HepG2 (cell line): ENCODE measurements around the gene CLK4. TPM values are rescaled to one million over a fixed set of nuclear protein-coding genes. Genes with fewer than 3 reads are reported as not detected.
A peak's percentile ranks its signal among the peaks of the same experiment; 100 is the strongest.

Experiments
- BORCS8-MEF2B ChIP-seq: sonication (generic); formaldehyde crosslinking; IDR thresholded peaks from 2 replicates; pipeline ENCODE4 v1.8.0; 2022; ENCODE audit warnings: mild to moderate bottlenecking, missing genetic modification reagents
- CHCHD3 ChIP-seq: sonication (generic); formaldehyde crosslinking; IDR thresholded peaks from 2 replicates; pipeline ENCODE4 v1.8.0; 2022; ENCODE audit warnings: mild to moderate bottlenecking, missing genetic modification reagents, moderate library complexity
- CREBL2 ChIP-seq: sonication (generic); formaldehyde crosslinking; IDR thresholded peaks from 2 replicates; pipeline ENCODE4 v1.8.1; 2023; ENCODE audit warnings: missing genetic modification reagents, mild to moderate bottlenecking, borderline replicate concordance
- DPF2 ChIP-seq: sonication (generic); formaldehyde crosslinking; IDR thresholded peaks from 2 replicates; pipeline ENCODE4 v1.4.0; 2020; ENCODE audit warnings: mild to moderate bottlenecking, low read depth, missing genetic modification reagents, borderline replicate concordance
- GABPB1 ChIP-seq: IDR thresholded peaks from 2 replicates; pipeline ENCODE4 v1.6.1; 2016; ENCODE audit warnings: mild to moderate bottlenecking, missing genetic modification reagents, moderate library complexity, missing compliant biosample characterization
- GMEB2 ChIP-seq: IDR thresholded peaks from 2 replicates; pipeline ENCODE4 v1.6.1; 2016; ENCODE audit warnings: missing biosample characterization, missing genetic modification reagents, low read depth
- IKZF5 ChIP-seq: IDR thresholded peaks from 2 replicates; pipeline ENCODE4 v1.6.1; 2018; ENCODE audit warnings: missing genetic modification reagents, mild to moderate bottlenecking, missing compliant biosample characterization
- JUND ChIP-seq: sonication (generic); formaldehyde crosslinking; IDR thresholded peaks from 2 replicates; pipeline ENCODE4 v1.8.0; 2022; ENCODE audit warnings: mild to moderate bottlenecking, missing genetic modification reagents
- PHF20 ChIP-seq: sonication (generic); formaldehyde crosslinking; IDR thresholded peaks from 2 replicates; pipeline ENCODE4 v1.5.0; 2020; ENCODE audit warnings: mild to moderate bottlenecking, missing genetic modification reagents
- POLR2AphosphoS5 ChIP-seq: IDR thresholded peaks from 2 replicates; pipeline ENCODE4 v1.6.1; 2012; ENCODE audit warnings: low read depth, low read length
- PPARG ChIP-seq: conservative IDR thresholded peaks from 2 replicates; pipeline ENCODE4 v1.6.1; 2016; ENCODE audit warnings: missing biosample characterization, missing genetic modification reagents
- RFXANK ChIP-seq: IDR thresholded peaks from 2 replicates; pipeline ENCODE4 v1.6.1; 2016
- SMAD3 ChIP-seq: sonication (generic); formaldehyde crosslinking; IDR thresholded peaks from 2 replicates; pipeline ENCODE4 v1.4.0; 2020; ENCODE audit warnings: missing genetic modification reagents
- SMAD9 ChIP-seq: sonication (generic); formaldehyde crosslinking; IDR thresholded peaks from 2 replicates; pipeline ENCODE4 v1.5.1; 2020; ENCODE audit warnings: mild to moderate bottlenecking, missing genetic modification reagents
- SNAPC5 ChIP-seq: sonication (generic); formaldehyde crosslinking; IDR thresholded peaks from 2 replicates; pipeline ENCODE4 v1.8.1; 2023; ENCODE audit warnings: mild to moderate bottlenecking, missing genetic modification reagents, borderline replicate concordance
- THAP8 ChIP-seq: sonication (generic); formaldehyde crosslinking; IDR thresholded peaks from 2 replicates; pipeline ENCODE4 v1.5.1; 2020; ENCODE audit warnings: missing genetic modification reagents, mild to moderate bottlenecking, borderline replicate concordance
- YEATS2 ChIP-seq: sonication (generic); formaldehyde crosslinking; IDR thresholded peaks from 2 replicates; pipeline ENCODE4 v1.4.0; 2020; ENCODE audit warnings: missing genetic modification reagents, borderline replicate concordance
- ZBTB14 ChIP-seq: sonication (generic); formaldehyde crosslinking; IDR thresholded peaks from 2 replicates; pipeline ENCODE4 v1.4.0; 2020; ENCODE audit warnings: missing genetic modification reagents
- ZFP1 ChIP-seq: IDR thresholded peaks from 2 replicates; pipeline ENCODE4 v1.6.1; 2016
- ZFP91 ChIP-seq: sonication (generic); formaldehyde crosslinking; IDR thresholded peaks from 2 replicates; pipeline ENCODE4 v1.9.0; 2022; ENCODE audit warnings: missing genetic modification reagents, mild to moderate bottlenecking, borderline replicate concordance
- ZNF605 ChIP-seq: sonication (generic); formaldehyde crosslinking; IDR thresholded peaks from 2 replicates; pipeline ENCODE4 v1.8.0; 2022; ENCODE audit warnings: mild to moderate bottlenecking, missing genetic modification reagents
- ZNF781 ChIP-seq: sonication (generic); formaldehyde crosslinking; IDR thresholded peaks from 2 replicates; pipeline ENCODE4 v1.5.1; 2020; ENCODE audit warnings: borderline replicate concordance, mild to moderate bottlenecking, missing genetic modification reagents; ENCODE audit errors: not compliant biosample characterization
- ZSCAN21 ChIP-seq: sonication (generic); formaldehyde crosslinking; IDR thresholded peaks from 2 replicates; pipeline ENCODE4 v1.8.0; 2022; ENCODE audit warnings: mild to moderate bottlenecking, missing genetic modification reagents, moderate library complexity, borderline replicate concordance
- polyA plus RNA-seq, 8 experiments: library from polyadenylated mRNA; depleted of rRNA in 3 of 8; stranded (reverse) in 7 of 8; unstranded in 1 of 8; fragments of >200 nt; fragmentation: Illumina TruSeq in 4 of 8; extraction: Trizol in 4 of 8; gene quantifications; 2 replicates each; pipeline versions ENCODE4 v1.2.1 to v1.2.3, GENCODE V29; 2011 to 2016; ENCODE audit warnings: low read depth in 4 of 8, missing spikeins in 1 of 8, mixed read lengths in 1 of 8; ENCODE audit not compliant: insufficient read depth in 1 of 8
- total RNA-seq, 5 experiments: library from RNA; depleted of rRNA; stranded (reverse); fragments of >200 nt; fragmentation: Illumina TruSeq; extraction: Trizol; gene quantifications; 2 replicates each; pipeline ENCODE4 v1.2.3, GENCODE V29; 2016; ENCODE audit warnings: low read depth in 1 of 5

CLK4 gene
- total and polyA plus RNA-seq, 2 of the 13 experiments (the other 11 are each of a cell fraction or from before 2014, with no cell fraction given) = 17.7 to 18.4 TPM

- TF ChIP-seq ZFP1 (0 out of 2 replicates have a peak, but pooled peaks have one; percentile 17), ZBTB14 (CRISPR knock-in tag) (peak; percentile 95), GMEB2 (CRISPR knock-in tag) (no peak), RFXANK (CRISPR knock-in tag) (no peak), SNAPC5 (CRISPR knock-in tag) (no peak), PPARG (CRISPR knock-in tag) (no peak), DPF2 (CRISPR knock-in tag) (no peak), SMAD9 (CRISPR knock-in tag) (no peak), JUND (CRISPR knock-in tag) (no peak), YEATS2 (CRISPR knock-in tag) (peak; percentile 38; the same call in 1 of the 2 replicates), BORCS8-MEF2B (CRISPR knock-in tag) (0 out of 2 replicates have a peak, but pooled peaks have one; percentile 54), ZFP91 (CRISPR knock-in tag) (peak; percentile 95; the same call in 1 of the 2 replicates), CREBL2 (CRISPR knock-in tag) (no peak), THAP8 (CRISPR knock-in tag) (no peak), ZSCAN21 (CRISPR knock-in tag) (peak; percentile 36; the same call in 1 of the 2 replicates), IKZF5 (peak; percentile 92), CHCHD3 (no peak), ZNF781 (CRISPR knock-in tag) (no peak), SMAD3 (CRISPR knock-in tag) (no peak), ZNF605 (CRISPR knock-in tag) (peak; percentile 88; the same call in 1 of the 2 replicates), POLR2AphosphoS5 (peak; percentile 85), PHF20 (CRISPR knock-in tag) (peak; percentile 63), GABPB1 (CRISPR knock-in tag) (peak; percentile 75)
Measured at GRCh38 chr5:178626484-178627258, at the start of gene CLK4 (continued).
